T-helper 1 cell treated with Interleukin-12 subunit alpha and Interleukin-12 subunit beta and Interleukin-4 antibody, amounts not matched to agents 30 ng/mL and 1 ng/mL, for 36 hours (primary cell): Measurements from ENCODE around the gene MFSD2B. TPM values are rescaled to one million over a fixed set of nuclear protein-coding genes. Genes with fewer than 3 reads are reported as not detected.
"Not testable (repeated sequence)": the region's sequence is repeated elsewhere in the genome, so short reads cannot be mapped to it uniquely, and the experiment has no call there.

Experiments
- intact Hi-C: fragments of 100-400 bp; cut with micrococcal nuclease; formaldehyde crosslinking; loops from one replicate; pipeline ENCODE4 v1.15.1; 2024
- total RNA-seq: library from RNA; stranded (reverse); gene quantifications from 2 replicates; pipeline ENCODE4 v1.2.3, GENCODE V29; 2022

Gene MFSD2B, protein sequence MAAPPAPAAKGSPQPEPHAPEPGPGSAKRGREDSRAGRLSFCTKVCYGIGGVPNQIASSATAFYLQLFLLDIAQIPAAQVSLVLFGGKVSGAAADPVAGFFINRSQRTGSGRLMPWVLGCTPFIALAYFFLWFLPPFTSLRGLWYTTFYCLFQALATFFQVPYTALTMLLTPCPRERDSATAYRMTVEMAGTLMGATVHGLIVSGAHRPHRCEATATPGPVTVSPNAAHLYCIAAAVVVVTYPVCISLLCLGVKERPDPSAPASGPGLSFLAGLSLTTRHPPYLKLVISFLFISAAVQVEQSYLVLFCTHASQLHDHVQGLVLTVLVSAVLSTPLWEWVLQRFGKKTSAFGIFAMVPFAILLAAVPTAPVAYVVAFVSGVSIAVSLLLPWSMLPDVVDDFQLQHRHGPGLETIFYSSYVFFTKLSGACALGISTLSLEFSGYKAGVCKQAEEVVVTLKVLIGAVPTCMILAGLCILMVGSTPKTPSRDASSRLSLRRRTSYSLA
- 0.07 and 0.44 TPM in 2 replicates for total RNA-seq

DNA sequence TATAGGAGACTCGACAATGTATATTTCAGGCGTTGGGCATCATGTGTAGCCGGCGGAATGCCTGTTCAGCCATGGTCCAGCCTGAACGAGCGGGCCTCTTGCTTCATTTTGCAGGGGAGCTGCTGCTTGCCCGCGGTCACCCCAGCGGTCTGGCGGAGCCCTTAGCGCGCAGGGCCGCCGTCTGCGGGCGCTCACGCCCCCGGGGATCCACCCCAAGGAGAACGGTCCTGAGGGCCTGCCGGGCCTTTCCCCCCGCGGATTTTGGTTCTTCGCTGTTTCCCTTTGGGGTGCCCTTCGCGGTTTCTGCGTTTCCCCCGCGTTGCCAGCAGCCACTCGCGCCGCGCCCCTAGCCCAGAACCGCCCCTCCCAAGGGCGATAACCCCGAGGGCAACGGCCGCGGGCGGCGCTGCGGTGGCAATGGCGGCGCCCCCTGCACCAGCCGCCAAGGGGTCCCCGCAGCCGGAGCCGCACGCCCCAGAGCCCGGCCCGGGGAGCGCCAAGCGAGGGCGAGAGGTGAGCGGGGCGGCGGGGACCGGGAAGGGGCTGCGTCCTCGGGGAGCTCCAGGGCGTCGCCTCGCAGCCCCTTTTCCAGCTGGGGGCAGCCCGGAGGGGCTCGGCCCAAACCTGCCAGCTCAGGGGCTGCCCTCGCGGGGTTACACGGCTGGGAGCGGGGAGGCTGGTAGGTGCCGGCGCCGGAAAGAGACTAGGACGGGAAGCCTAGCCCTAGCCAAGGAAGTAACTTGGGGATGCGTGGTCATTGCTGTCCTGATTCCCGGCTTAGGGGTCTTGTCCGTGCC lies at the start of gene MFSD2B:
MFSD2B (plus strand) TSS at position 406 of the 797 bp plus-strand sequence; CDS start at position 418, 12 bp downstream.
- intact Hi-C loops: no loop called here

DNA sequence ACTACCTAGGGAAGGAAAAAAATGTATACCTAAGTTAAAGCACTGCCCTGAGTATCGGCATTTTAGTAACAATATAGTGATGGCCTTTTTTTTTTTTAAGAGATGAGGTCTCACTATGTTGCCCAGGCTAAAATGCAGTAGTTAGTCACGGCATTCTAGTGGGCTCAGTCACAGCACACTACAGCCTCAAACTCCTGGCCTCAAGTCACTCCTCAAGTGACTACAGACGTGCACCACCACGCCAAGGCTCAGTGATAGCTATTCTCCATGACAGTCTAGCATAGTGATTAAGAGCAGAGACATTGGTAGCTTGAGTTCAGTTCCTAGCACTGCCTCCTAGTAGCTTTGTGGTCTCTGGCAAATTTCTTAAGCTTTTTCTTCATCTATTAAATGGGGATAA lies 42.0 kb upstream of the MFSD2B start:
- intact Hi-C loops: no loop called here

DNA sequence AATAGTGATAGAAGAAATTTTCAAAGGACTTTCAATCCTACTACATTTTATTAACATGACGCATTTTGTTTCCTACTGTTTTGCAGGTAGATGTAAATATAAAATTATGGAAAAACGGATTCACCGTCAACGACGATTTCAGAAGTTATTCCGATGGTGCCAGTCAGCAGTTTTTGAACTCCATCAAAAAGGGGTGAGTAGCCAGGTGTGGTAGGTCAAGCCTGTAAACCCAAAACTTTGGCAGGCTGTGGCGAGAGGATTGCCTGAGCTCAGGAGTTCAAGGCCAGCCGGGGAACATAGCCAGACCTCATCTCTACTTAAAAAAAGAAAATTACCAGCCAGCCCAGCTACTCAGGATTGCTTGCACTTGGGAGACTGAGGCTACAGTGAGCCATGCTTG lies 33.0 kb upstream of the MFSD2B start:
- intact Hi-C loops: no loop called here

DNA sequence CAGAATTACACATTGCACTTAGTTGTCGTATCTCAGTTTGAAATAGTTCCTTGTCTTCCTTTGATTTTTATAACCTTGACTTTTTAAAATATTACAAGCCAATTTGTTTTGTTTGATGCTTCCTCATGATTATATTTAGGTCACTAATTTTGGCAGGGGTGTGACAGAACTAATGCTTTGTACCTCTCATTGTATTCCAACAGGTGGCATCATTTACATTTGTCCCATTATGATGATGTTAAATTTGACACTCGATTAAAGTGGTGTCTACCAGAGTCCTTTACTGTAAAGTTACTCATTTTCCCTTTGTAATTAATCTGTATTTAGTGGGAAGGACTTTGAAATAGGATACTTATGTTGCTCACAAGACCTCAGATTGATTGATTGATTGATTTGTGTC lies 21.5 kb upstream of the MFSD2B start:
- intact Hi-C loops: loop anchor here (1.0 kb wide), 3 partner anchors 96 to 394 kb away; partner anchors contain the start of gene TP53I3

DNA sequence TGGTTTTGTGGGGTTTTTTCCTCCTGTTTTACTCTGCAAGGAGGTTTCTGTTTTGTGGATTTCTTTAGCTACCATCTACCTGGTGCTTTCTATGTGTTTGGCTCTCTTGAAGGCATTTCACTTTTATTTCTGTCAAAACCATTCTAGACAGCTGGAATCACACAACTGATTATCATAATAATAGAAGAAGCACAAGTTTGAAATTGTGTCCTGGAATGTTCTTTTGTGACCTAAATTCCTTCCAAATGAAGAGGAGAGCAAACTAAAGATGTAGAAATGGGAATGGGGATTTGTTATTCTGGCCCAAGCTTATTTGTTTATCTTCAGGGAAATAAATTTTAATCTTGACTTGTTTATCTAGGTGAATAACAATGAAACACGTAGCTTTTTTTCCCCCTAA lies 17.0 kb upstream of the MFSD2B start:
- intact Hi-C loops: no loop called here

DNA sequence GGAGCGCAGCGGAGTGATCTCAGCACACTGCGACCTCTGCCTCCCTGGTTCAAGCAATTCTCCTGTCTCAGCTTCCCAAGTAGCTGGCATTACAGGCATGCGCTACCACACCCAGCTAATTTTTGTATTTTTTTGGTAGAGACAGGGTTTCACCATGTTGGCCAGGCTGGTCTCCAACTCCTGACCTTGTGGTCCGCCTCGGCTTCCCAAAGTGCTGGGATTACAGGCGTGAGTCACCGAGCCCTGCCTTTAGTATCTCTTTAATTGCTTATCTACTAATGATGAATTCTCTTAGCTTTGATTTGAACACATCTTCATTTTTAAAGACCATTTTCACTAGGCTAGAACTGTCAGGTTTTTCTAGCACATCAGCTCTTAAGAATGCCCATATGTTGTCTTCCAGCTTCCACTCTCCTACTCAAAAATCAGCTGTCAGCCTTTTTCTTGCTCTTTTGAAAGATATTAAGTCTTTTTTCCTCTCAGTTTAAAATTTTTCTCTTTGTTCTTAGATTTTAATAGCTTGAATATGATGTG lies 16.1 kb upstream of the MFSD2B start:
- intact Hi-C loops: no loop called here

DNA sequence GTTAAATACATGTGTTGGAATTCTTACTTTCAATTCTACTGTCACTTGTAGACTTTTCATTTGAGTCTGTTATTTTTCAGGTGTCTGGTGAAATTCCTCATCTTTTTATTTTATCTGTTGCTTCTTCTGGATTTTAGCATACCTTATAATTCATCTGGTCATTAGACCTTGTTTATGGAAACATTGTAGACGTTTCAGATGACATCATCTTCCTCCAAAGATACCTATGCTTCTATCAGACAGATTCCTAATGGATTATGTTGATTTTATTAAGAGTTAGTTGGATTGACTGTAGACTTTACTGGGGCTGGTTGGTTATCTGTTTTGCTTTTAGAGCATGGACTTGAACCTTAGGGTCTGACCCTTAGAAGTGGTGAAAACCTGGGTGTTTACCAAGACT lies 15.3 kb upstream of the MFSD2B start:
- intact Hi-C loops: no loop called here

DNA sequence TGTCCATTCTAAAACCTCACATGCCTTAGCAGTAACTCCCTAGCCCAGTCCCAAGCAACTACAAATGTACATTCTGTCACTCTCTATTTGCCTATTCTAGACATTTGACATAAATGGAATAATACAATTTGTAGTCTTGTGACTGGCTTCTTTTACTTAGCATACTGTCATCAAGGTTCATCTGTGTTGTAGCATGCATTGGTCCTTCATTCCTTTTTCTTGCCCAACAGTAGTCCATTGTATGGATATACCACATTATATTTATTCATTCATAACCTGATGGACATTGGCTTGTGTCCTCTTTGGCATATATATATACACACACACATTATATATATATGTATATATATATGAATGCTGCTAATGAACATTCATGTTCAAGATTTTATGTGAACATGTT lies 2.2 kb upstream of the MFSD2B start:
- intact Hi-C loops: no loop called here

DNA sequence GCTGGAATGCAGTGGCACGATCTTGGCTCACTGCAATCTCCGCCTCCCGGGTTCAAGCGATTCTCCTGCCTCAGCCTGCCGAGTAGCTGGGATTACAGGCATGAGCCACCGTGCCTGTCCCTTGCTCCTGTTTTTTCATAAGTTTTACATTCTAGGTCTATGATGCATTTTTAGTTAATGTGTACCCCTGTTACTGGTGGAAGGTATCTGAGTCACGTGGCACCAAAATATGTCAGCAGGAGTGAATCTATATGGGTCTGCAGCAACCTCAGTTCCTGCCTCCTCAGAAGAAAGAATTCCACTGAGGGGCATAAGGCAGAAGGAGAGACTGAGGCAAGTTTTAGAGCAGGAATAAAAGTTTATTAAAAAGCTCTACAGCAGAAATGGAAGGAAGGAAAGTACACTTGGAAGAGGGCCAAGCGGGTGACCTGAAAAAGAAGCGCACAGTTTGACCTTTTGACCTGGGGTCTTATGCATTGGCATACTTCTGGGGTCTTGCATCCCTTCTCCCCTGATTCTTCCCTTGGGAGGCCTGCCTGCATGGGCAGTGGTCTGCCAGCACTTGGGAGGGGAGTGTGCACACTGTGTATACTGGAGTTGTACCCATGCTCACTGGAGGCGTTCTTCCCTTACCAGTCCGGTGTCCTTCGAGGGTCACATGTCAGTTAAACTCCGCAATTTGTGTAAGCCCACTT lies 1.1 kb upstream of the MFSD2B start:
- intact Hi-C loops: no loop called here

DNA sequence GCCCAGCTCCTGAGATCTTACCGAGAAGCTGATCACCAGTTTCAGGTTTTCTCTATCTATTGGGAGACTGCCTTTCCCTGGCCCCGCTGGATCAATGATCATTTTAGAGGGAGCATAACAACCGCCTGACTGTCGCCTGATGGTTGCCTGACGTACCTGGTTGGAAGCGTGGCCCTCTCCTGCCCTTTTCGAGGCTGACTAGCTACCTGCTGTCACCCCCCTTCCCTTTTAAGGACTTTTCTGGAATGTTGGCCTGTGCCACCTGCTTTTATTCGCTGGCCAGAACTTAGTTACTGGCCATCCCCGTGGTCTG lies 562 bp upstream of the MFSD2B start:
- intact Hi-C loops: no loop called here

DNA sequence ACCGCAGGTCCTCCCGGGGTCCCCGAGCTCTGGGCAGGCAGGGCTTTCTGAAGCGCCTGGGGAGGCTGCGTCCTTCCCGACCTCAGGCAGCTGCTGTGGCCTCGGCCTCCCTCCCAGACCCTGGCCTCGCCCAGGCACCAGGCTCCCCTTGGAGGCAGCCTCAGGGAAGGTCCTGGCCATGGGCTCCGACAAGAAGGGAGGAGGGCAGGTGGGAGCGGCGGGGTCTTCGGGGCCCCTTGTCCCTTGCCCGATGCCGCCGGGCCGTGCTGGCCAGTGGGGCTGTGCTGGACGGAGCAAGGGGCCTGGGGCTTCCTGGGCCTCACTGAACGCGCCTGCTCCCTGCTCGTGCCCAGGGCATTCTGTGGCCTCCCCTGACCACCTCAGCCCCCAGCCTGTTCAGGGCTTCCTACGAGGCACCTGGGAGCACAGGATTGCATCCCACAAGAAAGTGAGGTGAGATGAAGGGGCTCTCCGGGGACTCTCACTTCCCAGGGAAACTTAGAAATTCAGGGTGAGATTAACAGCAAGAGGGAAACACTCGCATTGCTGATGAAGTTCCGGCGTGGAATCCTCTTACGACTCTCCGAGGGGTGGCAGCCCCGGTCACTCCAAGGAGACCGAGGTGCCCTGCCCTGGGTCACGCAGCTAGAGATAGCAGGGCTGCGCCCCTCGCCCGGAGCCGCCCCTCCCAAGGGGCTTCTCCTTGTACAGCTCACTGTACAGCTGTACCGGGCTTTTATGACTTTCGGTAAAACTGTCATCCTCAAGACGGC lies 778 bp downstream of the MFSD2B start:
- intact Hi-C loops: no loop called here

DNA sequence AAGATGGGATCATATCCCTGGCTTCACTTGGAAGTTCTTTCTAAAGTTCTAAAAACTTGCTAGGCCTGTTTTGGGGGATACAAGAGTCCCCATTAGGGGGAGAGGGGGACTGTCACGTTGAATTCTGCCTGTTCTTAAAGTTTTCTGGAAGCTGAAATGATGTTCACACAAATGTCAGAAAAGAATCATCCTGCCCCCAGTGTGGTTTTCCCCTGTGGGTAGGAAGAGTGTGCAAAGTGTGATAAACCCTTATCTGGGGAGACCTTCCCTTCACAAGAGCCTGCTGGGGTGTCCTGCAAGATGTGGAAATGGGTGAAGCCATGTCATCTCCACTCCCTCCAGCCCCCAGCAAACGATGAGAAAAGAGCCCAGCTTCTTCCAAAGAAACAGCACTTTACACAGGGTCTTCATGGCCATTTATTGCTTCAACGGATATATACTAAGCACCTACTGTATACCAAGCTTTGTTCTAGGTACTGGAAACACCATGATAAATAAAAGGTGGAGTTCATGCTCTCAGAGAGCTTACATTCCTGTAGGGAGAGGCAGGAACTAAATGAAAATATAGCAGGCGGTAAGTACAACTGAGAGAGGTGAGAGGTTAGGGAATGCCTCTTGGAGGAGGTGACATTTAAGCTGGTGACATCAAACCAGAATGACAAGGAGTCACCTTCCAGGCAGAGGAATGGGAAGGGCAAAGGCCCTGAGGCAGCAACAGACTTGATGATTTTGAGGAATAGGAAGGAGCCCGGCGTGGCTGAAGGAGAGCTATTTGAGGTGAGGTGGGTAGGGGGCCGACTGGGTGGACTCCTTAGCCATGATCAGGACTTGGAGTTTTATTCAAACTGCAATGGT lies 1.6 kb downstream of the MFSD2B start:
- intact Hi-C loops: no loop called here

DNA sequence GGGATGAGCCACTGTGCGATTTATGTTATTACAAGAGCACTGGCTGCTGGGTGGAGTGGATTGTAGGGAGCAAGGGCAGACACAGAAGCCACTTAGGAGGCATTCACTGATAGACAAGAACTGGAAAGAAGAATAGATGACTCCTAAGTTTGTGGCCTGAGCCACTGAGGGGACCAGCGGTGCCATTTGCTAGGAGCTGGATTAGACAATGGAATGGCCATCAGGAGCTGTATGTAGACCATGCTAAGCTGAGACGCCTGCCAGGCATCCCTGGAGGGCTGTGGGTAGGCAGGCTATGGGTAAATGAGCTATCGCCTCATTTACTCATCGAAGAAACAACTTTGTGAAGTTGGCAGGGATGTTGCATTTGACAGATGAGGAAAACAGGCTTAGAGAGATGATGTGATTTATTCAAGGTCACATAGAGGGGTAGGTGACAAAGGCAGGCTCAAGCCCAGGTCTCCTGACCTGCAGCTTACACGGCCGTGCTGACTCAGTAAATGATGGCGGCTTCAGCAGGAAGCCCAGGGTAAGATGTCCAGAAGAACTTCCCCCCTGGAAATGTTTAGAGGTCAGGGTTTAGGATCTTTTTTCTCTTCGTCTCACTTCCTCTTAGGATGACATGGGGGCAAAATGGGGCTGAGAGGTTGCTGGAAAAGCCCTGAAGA lies 2.8 kb downstream of the MFSD2B start:
- intact Hi-C loops: no loop called here

DNA sequence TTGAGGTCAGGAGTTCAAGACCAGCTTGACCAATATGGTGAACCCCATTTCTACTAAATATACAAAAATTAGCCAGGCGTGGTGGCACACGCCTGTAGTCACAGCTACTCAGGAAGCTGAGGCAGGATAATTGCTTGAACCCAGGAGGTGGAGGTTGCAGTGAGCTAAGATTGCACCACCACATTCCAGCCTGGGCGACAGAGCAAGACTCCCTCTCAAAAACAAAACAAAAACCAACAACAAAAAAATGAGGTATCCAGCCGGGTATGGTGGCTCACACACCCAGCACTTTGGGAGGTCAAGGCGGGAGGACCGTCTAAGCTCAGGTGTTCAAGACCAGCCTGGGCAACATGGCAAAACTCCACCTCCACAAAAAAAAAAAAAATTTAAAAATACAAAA lies 5.0 kb downstream of the MFSD2B start:
- intact Hi-C loops: not testable (repeated sequence)

DNA sequence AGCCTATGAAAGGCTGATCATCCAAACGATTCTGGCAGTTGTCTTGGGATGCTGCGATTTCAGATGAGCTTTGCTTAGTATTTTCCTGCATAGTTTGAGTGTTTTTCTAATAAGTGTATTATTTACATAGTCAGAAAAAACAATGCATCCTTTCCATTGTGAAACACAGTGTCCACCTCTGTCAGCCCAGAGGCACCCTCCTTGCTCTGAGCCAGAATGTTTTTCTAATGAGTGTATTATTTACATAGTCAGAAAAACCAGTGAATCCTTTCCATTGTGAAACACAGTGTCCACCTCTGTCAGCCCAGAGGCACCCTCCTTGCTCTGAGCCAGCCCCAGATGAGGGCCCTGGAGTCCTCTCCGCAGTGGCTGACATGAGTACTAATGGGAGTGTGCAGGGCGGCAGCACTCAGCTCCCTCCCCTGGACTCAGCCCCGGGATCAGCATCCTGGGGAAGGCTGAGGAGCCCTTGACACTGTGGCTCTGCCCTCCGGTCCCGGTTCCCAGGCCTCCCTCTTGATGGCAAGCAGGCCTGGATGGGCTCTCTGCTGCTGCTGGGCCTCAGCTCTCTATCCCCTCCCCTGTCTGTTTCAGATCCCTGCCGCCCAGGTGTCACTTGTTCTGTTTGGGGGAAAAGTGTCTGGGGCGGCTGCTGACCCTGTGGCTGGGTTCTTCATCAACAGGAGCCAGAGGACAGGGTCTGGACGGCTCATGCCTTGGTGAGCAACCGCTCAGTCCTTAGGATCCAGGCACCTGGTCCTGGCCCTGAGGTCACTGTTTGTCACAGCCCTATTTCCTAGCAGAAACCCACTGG lies 5.9 kb downstream of the MFSD2B start:
- intact Hi-C loops: no loop called here

DNA sequence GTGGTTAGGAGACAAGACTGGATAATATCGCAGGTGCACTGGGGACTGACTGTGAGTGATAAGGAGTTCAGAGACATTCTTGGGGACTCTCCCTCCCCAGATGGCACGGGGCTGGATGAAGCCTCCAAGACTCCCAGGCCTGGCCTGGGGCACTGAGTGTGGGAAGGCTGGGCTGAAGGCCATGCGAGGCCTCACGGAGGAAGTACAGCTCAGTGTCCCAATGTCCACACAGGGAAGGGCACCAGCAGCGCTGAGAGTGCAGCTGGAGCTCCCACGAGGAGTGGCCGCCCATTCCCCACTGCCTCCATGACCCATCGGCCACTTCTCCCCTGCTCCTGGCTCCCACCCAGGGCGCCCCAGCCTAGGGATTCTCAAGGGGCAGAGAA lies 6.5 kb downstream of the MFSD2B start:
- intact Hi-C loops: no loop called here

DNA sequence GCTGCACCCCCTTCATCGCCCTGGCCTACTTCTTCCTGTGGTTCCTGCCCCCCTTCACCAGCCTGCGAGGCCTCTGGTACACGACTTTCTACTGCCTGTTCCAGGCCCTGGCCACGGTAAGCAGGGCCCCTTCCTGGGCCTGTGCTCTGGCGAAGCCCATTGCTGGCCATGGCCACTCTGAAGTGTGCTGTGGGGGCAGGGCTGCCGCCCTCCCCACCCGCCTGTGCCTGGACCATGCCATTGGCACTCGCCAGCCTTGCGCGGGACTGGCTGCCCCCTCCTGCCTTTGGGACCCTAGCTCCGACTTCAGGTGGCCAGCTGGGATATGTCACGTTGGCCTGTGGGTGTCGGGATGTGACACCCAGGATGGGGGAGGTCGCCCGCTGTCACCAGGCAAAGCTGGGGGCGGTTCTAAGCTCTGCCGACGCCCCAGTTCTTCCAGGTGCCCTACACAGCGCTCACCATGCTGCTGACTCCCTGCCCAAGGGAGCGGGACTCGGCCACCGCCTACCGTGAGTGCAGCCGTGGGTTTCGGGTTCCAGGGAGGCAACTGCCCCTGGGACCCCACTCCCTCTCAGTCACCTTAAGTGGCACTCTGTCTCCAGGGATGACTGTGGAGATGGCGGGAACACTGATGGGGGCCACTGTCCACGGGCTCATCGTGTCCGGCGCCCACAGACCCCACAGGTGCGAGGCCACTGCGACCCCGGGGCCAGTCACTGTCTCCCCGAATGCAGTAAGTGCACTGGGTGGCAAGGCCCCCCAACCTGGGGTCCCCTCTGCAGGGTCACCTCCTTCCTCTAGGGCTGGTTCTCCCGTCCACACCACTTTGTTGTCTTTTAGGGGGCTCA lies 7.2 kb downstream of the MFSD2B start:
- intact Hi-C loops: no loop called here

DNA sequence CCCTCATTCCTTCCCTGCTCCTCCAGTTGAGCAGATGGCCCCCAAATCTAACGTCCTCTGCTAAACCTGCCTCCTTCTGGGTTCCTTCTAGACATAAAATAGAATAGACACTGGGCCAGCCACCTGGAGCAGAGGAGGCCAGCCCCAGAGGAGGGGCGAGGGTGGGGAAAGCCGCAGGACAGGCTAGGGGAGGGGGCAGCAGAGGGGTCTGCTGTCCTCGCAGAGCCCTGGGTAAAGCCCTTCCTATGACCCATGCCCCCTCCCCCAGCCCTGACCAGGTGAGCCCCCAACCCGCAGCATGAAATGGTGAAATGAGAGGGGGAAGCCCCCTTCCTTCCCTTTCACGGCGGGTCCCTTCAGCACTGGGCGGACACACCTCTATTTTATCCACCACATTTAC lies 7.8 kb downstream of the MFSD2B start:
- intact Hi-C loops: no loop called here
